Activated CD4-positive, alpha-beta memory T cell treated with anti-CD3 and anti-CD28 coated beads, Interleukin-2, amount 10 ng/mL, durations not matched to agents 7 days and 5 days (primary cell): Measurements from ENCODE around the gene BSCL2. TPM values are rescaled to one million over a fixed set of nuclear protein-coding genes. Genes with fewer than 3 reads are reported as not detected.
"Not testable (repeated sequence)": the region's sequence is repeated elsewhere in the genome, so short reads cannot be mapped to it uniquely, and the experiment has no call there.

Source experiments
- CTCF ChIA-PET: fragments of 350-600 bp; sonication (Branson Sonifier 250); formaldehyde crosslinking; loops from one replicate; lab custom pipeline; 2021; ENCODE audit warnings: antibody characterized with exemption, inconsistent platforms; lab: Charles Lee
- POLR2A ChIA-PET: fragments of 350-600 bp; sonication (Branson Sonifier 250); formaldehyde crosslinking; loops from one replicate; lab custom pipeline; 2021; ENCODE audit warnings: antibody characterized with exemption; lab: Charles Lee
- DNase-seq: peaks from one replicate; pipeline ENCODE4 v3.0.0-alpha.2; 2020
- H3K27ac Mint-ChIP-seq: one replicate; pipeline ENCODE4 v1.8.0; 2021; ENCODE audit warnings: mild to moderate bottlenecking, mixed read lengths
- H3K27me3 Mint-ChIP-seq: one replicate; pipeline ENCODE4 v1.8.0; 2021; ENCODE audit warnings: mixed read lengths
- H3K36me3 Mint-ChIP-seq: one replicate; pipeline ENCODE4 v1.8.0; 2021; ENCODE audit warnings: low read depth, mixed read lengths
- H3K4me1 Mint-ChIP-seq: one replicate; pipeline ENCODE4 v1.8.0; 2021; ENCODE audit warnings: mixed read lengths
- H3K4me3 Mint-ChIP-seq: one replicate; pipeline ENCODE4 v1.8.0; 2021; ENCODE audit warnings: mild to moderate bottlenecking, mixed read lengths
- H3K9me3 Mint-ChIP-seq: one replicate; pipeline ENCODE4 v1.8.0; 2021; ENCODE audit warnings: mixed read lengths
- total RNA-seq, 2 experiments: library from RNA; stranded (reverse); gene quantifications; one replicate each; pipeline ENCODE4 v1.2.3, GENCODE V29; 2021

Gene BSCL2
- total RNA-seq, 2 experiments from 2014 or later: 24.2 to 28.9 TPM

DNA sequence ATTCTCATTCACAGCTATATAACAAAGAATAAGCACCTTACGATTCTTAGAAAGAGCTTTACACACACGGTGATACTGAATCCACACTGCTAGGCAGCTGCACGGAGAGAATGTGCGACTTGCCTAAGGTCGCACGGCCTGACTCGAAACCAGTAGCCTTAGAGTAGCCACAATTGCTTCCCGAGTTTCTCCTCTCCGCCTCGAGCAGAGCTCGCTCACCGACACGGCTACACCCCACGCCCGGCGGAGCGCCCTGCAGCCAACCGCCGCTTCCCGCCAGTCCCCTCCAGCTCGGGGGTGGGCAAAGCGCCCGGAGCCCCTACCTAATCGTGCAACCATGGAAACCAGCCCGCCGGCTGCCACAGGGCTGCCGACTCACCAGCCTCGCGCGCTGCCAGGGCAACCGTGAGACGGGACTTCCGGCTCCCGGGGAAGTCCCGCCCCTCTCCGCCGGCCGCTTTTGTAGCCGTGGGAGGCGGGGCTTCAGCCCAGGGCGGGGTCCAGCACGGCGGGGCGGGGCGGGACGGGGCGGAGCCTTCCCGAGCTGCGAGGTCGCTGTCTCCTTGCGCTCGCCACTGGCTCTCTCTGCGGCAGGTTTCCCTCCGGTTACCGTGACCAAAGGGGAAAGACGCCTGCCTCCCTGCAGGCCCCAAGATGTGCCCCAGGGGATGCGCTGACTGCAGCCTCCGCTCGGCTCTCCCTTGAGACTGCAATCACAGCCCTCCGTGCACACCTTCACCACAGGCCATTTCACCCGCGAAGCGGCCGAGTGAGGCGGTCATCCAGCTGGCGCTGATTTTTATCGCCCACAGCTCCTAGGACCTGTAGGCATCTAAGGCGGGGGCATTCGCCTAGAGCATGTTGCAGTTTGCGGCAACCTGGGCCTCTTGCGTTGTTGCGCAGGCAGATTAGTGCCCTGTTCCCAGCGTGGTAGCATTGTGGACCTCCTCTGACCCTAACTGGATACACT, 1.1 kb downstream of the BSCL2 start:
- peaks cover 56% of the 10 kb centered on the region for H3K4me1 Mint-ChIP-seq
- H3K4me3 Mint-ChIP-seq: peak overlapping the region; percentile 92
- CTCF ChIA-PET: interaction anchor here (0.7 to 2.7 kb wide), 8 partner anchors 11 to 114 kb away, joined by 3 to 8 read pairs (median 6); partner anchors contain the start of genes C11orf98 and CSKMT
- H3K9me3 Mint-ChIP-seq: no peaks in the 10 kb centered on the region
- POLR2A ChIA-PET: interaction anchor here (0.7 to 14.0 kb wide), 21 partner anchors 9 to 176 kb away, joined by 3 to 234 read pairs (median 6); partner anchors contain the start of genes C11orf98, CSKMT, EEF1G and GANAB
- no peaks in the 10 kb centered on the region for H3K27me3 Mint-ChIP-seq
- peaks cover 30% of the 10 kb centered on the region for H3K36me3 Mint-ChIP-seq
- peak overlapping the region; percentile 69 for H3K27ac Mint-ChIP-seq
- peak; percentile 96 for DNase-seq

DNA sequence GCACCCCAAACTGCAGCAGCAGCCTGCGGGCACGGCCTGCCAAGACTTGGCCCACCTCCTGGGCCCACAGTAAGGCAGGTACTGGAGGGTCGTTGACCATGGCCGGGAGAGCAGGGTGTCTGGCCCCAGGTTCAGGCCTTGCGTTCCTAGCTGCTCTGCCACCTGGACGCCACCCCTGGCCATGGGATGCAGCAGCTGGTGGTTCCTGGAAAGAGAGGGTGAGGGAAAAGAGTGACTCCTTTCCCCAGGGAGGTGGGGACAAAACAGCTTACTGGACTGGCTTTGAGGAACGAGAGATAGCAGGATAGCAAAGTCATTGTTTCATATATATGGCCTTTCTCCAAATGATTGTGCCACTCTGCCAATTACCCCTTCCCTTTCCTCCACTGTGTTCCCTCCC, 1.8 kb downstream of the BSCL2 start:
- Mint-ChIP-seq H3K27me3 (no peaks in the 10 kb centered on the region), H3K36me3 (peaks cover 27% of the 10 kb centered on the region), H3K4me1 (peaks cover 52% of the 10 kb centered on the region), H3K27ac (peak overlapping the region; percentile 69), H3K9me3 (no peaks in the 10 kb centered on the region), H3K4me3 (peak overlapping the region; percentile 92)
- ChIA-PET POLR2A (interaction anchor here (0.7 to 14.0 kb wide), 19 partner anchors 9 to 177 kb away, joined by 3 to 234 read pairs (median 7); partner anchors contain the start of genes C11orf98, CSKMT, GANAB and HNRNPUL2), CTCF (interaction anchor here (1.1 to 2.7 kb wide), 6 partner anchors 10 to 113 kb away, joined by 3 to 8 read pairs (median 6); no protein-coding TSS in a partner anchor)
- DNase-seq: no peak

GRCh38 chr11:62703921-62704320, 3.3 kb downstream of the BSCL2 start:
- DNase-seq, H3K9me3 Mint-ChIP-seq, H3K27ac Mint-ChIP-seq, H3K4me3 Mint-ChIP-seq, H3K27me3 Mint-ChIP-seq: not testable (repeated sequence)
- Mint-ChIP-seq H3K4me1 (peaks cover 42% of the 10 kb centered on the region), H3K36me3 (peaks cover 18% of the 10 kb centered on the region)
- CTCF ChIA-PET: interaction anchor here (1.2 to 2.7 kb wide), 3 partner anchors 10 to 82 kb away, joined by 4 to 8 read pairs (median 8); no protein-coding TSS in a partner anchor
- POLR2A ChIA-PET: interaction anchor here (1.3 to 1.8 kb wide), 2 partner anchors 39 to 130 kb away, joined by 3 to 5 read pairs; partner anchors contain the start of genes C11orf98, CSKMT and EEF1G

- Mint-ChIP-seq H3K27ac (no peak overlapping the region), H3K36me3 (peaks cover 22% of the 10 kb centered on the region), H3K27me3 (no peaks in the 10 kb centered on the region), H3K9me3 (no peaks in the 10 kb centered on the region), H3K4me3 (no peak overlapping the region), H3K4me1 (peaks cover 26% of the 10 kb centered on the region)
- POLR2A ChIA-PET: interaction anchor here (1.3 to 1.8 kb wide), 3 partner anchors 25 to 179 kb away, joined by 3 to 5 read pairs (median 4); partner anchors contain the start of genes C11orf98, CSKMT, HNRNPUL2 and SLC3A2
- CTCF ChIA-PET: interaction anchor here (1.9 kb wide), 1 partner anchor 8 kb away, joined by 8 read pairs; no protein-coding TSS in a partner anchor
- no peak for DNase-seq
Measured at GRCh38 chr11:62702246-62702645, 5.0 kb downstream of the BSCL2 start.

GRCh38 chr11:62694455-62695167, 12.6 kb downstream of the BSCL2 start:
- H3K4me1 Mint-ChIP-seq: peaks cover 7% of the 10 kb centered on the region
- ChIA-PET POLR2A (interaction anchor here (0.6 to 3.4 kb wide), 8 partner anchors 14 to 187 kb away, joined by 3 to 15 read pairs (median 6); partner anchors contain the start of genes C11orf98, CSKMT, INTS5 and LBHD1), CTCF (interaction anchor here (0.6 to 3.7 kb wide), 37 partner anchors 8 to 699 kb away, joined by 3 to 32 read pairs (median 6); partner anchors contain the start of genes B3GAT3, C11orf98, CSKMT and GANAB)
- peak; percentile 79 for DNase-seq
- H3K27me3 Mint-ChIP-seq: no peaks in the 10 kb centered on the region
- H3K36me3 Mint-ChIP-seq: peaks cover 33% of the 10 kb centered on the region
- H3K27ac Mint-ChIP-seq: no peak overlapping the region
- H3K9me3 Mint-ChIP-seq: no peaks in the 10 kb centered on the region
- H3K4me3 Mint-ChIP-seq: no peak overlapping the region

- H3K9me3 Mint-ChIP-seq, DNase-seq, H3K4me3 Mint-ChIP-seq, H3K4me1 Mint-ChIP-seq, H3K27me3 Mint-ChIP-seq, H3K27ac Mint-ChIP-seq: not testable (repeated sequence)
- POLR2A ChIA-PET: interaction anchor here (1.0 to 3.4 kb wide), 8 partner anchors 14 to 146 kb away, joined by 3 to 15 read pairs (median 6); partner anchors contain the start of genes C11orf98, CSKMT, INTS5 and LBHD1
- CTCF ChIA-PET: interaction anchor here (0.7 to 3.7 kb wide), 22 partner anchors 9 to 312 kb away, joined by 3 to 32 read pairs (median 6); partner anchors contain the start of genes B3GAT3, C11orf98, CSKMT and GANAB
- H3K36me3 Mint-ChIP-seq: peaks cover 33% of the 10 kb centered on the region
Measured at GRCh38 chr11:62693624-62694023, 13.6 kb downstream of the BSCL2 start.

GRCh38 chr11:62689421-62690183, 17.6 kb downstream of the BSCL2 start, which contains the start of gene LRRN4CL:
LRRN4CL (minus strand) TSS chr11:62689530; CDS start chr11:62688508, 1,022 bp downstream.
- ChIA-PET CTCF (interaction anchor here (0.6 to 1.9 kb wide), 3 partner anchors 9 to 265 kb away, joined by 3 to 10 read pairs (median 4); no protein-coding TSS in a partner anchor), POLR2A (interaction anchor here (0.9 to 1.5 kb wide), 7 partner anchors 9 to 116 kb away, joined by 3 to 6 read pairs (median 4); partner anchors contain the start of genes C11orf98, CSKMT, EEF1G and HNRNPUL2)
- Mint-ChIP-seq H3K4me3 (no peak within 1 kb of the TSS), H3K27me3 (peaks cover 4% of the 10 kb centered on the region), H3K27ac (no peak within 1 kb of the TSS), H3K4me1 (peaks cover 3% of the 10 kb centered on the region), H3K9me3 (no peaks in the 10 kb centered on the region), H3K36me3 (peaks cover 29% of the 10 kb centered on the region)
- DNase-seq: no peak

- H3K36me3 Mint-ChIP-seq: peaks cover 25% of the 10 kb centered on the region
- CTCF ChIA-PET: interaction anchor here (0.6 to 1.7 kb wide), 2 partner anchors 177 to 263 kb away, joined by 4 read pairs; no protein-coding TSS in a partner anchor
- H3K27ac Mint-ChIP-seq: no peak overlapping the region
- H3K4me1 Mint-ChIP-seq: no peaks in the 10 kb centered on the region
- H3K27me3 Mint-ChIP-seq: peaks cover 4% of the 10 kb centered on the region
- H3K9me3 Mint-ChIP-seq: no peaks in the 10 kb centered on the region
- POLR2A ChIA-PET: interaction anchor here (0.9 kb wide), 1 partner anchor 65 kb away, joined by 3 read pairs; the partner anchor contains the start of gene ZBTB3
- H3K4me3 Mint-ChIP-seq: no peak overlapping the region
- no peak for DNase-seq
Measured at GRCh38 chr11:62688491-62688890, 18.7 kb downstream of the BSCL2 start.

- ChIA-PET CTCF (no interaction called here), POLR2A (no interaction called here)
- H3K36me3 Mint-ChIP-seq: peaks cover 22% of the 10 kb centered on the region
Measured at GRCh38 chr11:62687508-62688396, 19.5 kb downstream of the BSCL2 start.

DNA sequence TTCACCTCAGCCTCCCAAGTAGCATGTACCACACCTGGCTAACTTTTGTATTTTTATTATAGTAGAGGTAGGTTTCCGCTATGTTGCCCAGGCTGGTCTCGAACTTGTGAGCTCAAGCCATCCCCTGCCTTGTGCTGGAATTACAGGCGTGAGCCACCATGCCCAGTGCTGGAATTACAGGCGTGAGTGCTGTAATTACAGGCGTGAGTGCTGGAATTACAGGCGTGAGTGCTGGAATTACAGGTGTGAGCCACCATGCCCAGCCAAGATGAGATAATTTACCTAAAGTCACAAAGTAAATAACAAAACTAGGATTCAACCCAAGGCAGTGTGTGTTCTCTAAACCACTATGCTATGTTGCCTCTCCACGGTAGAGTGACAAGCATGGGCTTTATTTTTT, 24.7 kb downstream of the BSCL2 start:
- ChIA-PET CTCF (no interaction called here), POLR2A (interaction anchor here (1.6 to 3.1 kb wide), 2 partner anchors 9 to 10 kb away, joined by 6 to 30 read pairs; partner anchors contain the start of genes LBHD1 and UQCC3)
- H3K4me3 Mint-ChIP-seq: no peak overlapping the region
- peaks cover 12% of the 10 kb centered on the region for H3K36me3 Mint-ChIP-seq
- H3K27me3 Mint-ChIP-seq: no peaks in the 10 kb centered on the region
- no peak overlapping the region for H3K27ac Mint-ChIP-seq
- H3K4me1 Mint-ChIP-seq: peaks cover 23% of the 10 kb centered on the region
- no peak for DNase-seq
- H3K9me3 Mint-ChIP-seq: no peaks in the 10 kb centered on the region

More at GRCh38 chr11:62687508-62688396, 19.5 kb downstream of the BSCL2 start:
- Mint-ChIP-seq H3K27ac (no peak overlapping the region), H3K4me3 (no peak overlapping the region), H3K9me3 (no peaks in the 10 kb centered on the region), H3K4me1 (no peaks in the 10 kb centered on the region), H3K27me3 (peaks cover 4% of the 10 kb centered on the region)
- DNase-seq: no peak
